ENCODE results near the gene PANX1. TPM values are rescaled to one million over a fixed set of nuclear protein-coding genes. Genes with fewer than 3 reads are reported as not detected.

Gene PANX1
- total RNA-seq, 2 experiments from 2014 or later, result 11.3 to 16.5 TPM

- Histone ChIP-seq H3K4me2 (ENCODE audit: low read length) (no peak overlapping the region), H3K4me3 (ENCODE audit: low read depth, low read length, poor library complexity, severe bottlenecking) (no peak overlapping the region), H4K20me1 (ENCODE audit: insufficient read depth, low read length) (no peaks in the 10 kb centered on the region; the same call in 1 of the 2 replicates), H3K79me2 (ENCODE audit: insufficient read depth, low read depth, low read length) (no peaks in the 10 kb centered on the region), H3K9me3 (ENCODE audit: low read length) (no peaks in the 10 kb centered on the region), H3K4me1 (ENCODE audit: insufficient read depth, low read length, poor library complexity, severe bottlenecking) (no peaks in the 10 kb centered on the region), H3K9me2 (ENCODE audit: insufficient read depth, low read length) (no peaks in the 10 kb centered on the region), H2AFZ (ENCODE audit: low read length) (no peak overlapping the region), H3K36me3 (ENCODE audit: insufficient read depth, low read length) (peaks cover 3% of the 10 kb centered on the region; the same call in 1 of the 2 replicates), H3K27ac (ENCODE audit: low read depth, low read length, poor library complexity, severe bottlenecking) (no peak overlapping the region)
- BruUV-seq (replicated peaks), result no TSS peak
- TF ChIP-seq CTCF (conservative IDR thresholded peaks at IDR 0.05; ENCODE audit: low read length) (no peak), EZH2phosphoT487 (IDR thresholded peaks at IDR 0.05; ENCODE audit: borderline replicate concordance, low read depth, low read length) (no peak)
- intact Hi-C loops (cut with micrococcal nuclease; ENCODE audit: unreplicated experiment), result no loop called here
- CTCF ChIA-PET (ENCODE audit: unreplicated experiment), result no interaction called here
- DNase-seq (ENCODE audit: low spot score), result no peak
- POLR2A ChIA-PET, result no interaction called here
Observed at GRCh38 chr11:94186342-94187203, 57.9 kb downstream of the PANX1 start.

GRCh38 chr11:94193288-94193687 is 64.6 kb downstream of the PANX1 start:
- H3K36me3 ChIP-seq (ENCODE audit: insufficient read depth, low read length), result no peaks in the 10 kb centered on the region
- no peaks in the 10 kb centered on the region for H3K4me1 ChIP-seq (ENCODE audit: insufficient read depth, low read length, poor library complexity, severe bottlenecking)
- CTCF ChIA-PET (ENCODE audit: unreplicated experiment), result no interaction called here
- H3K9me3 ChIP-seq (ENCODE audit: low read length), result no peaks in the 10 kb centered on the region
- no peaks in the 10 kb centered on the region for H3K79me2 ChIP-seq (ENCODE audit: insufficient read depth, low read depth, low read length)
- no peak overlapping the region for H3K4me3 ChIP-seq (ENCODE audit: low read depth, low read length, poor library complexity, severe bottlenecking)
- no peak overlapping the region for H2AFZ ChIP-seq (ENCODE audit: low read length)
- TF ChIP-seq CTCF (conservative IDR thresholded peaks at IDR 0.05; ENCODE audit: low read length) (no peak), EZH2phosphoT487 (IDR thresholded peaks at IDR 0.05; ENCODE audit: borderline replicate concordance, low read depth, low read length) (no peak)
- no peak overlapping the region for H3K27ac ChIP-seq (ENCODE audit: low read depth, low read length, poor library complexity, severe bottlenecking)
- no peak overlapping the region for H3K4me2 ChIP-seq (ENCODE audit: low read length)
- intact Hi-C loops (cut with micrococcal nuclease; ENCODE audit: unreplicated experiment), result no loop called here
- POLR2A ChIA-PET, result interaction anchor here (0.7 kb wide), 1 partner anchor 189 kb away, joined by 3 read pairs; no protein-coding TSS in a partner anchor
- DNase-seq (ENCODE audit: low spot score), result no peak
- no TSS peak for BruUV-seq (replicated peaks)
- no peaks in the 10 kb centered on the region for H3K9me2 ChIP-seq (ENCODE audit: insufficient read depth, low read length)
- no peaks in the 10 kb centered on the region for H4K20me1 ChIP-seq (ENCODE audit: insufficient read depth, low read length)

GRCh38 chr11:94194712-94195111 is 66.1 kb downstream of the PANX1 start:
- H3K4me1 ChIP-seq (ENCODE audit: insufficient read depth, low read length, poor library complexity, severe bottlenecking), result no peaks in the 10 kb centered on the region
- DNase-seq (ENCODE audit: low spot score), result no peak
- no peaks in the 10 kb centered on the region for H3K9me2 ChIP-seq (ENCODE audit: insufficient read depth, low read length)
- no peak overlapping the region for H3K4me2 ChIP-seq (ENCODE audit: low read length)
- TF ChIP-seq EZH2phosphoT487 (IDR thresholded peaks at IDR 0.05; ENCODE audit: borderline replicate concordance, low read depth, low read length) (no peak), CTCF (conservative IDR thresholded peaks at IDR 0.05; ENCODE audit: low read length) (no peak)
- no peaks in the 10 kb centered on the region for H3K79me2 ChIP-seq (ENCODE audit: insufficient read depth, low read depth, low read length)
- H3K27ac ChIP-seq (ENCODE audit: low read depth, low read length, poor library complexity, severe bottlenecking), result no peak overlapping the region
- CTCF ChIA-PET (ENCODE audit: unreplicated experiment), result no interaction called here
- no peak overlapping the region for H3K4me3 ChIP-seq (ENCODE audit: low read depth, low read length, poor library complexity, severe bottlenecking)
- no peak overlapping the region for H2AFZ ChIP-seq (ENCODE audit: low read length)
- H3K36me3 ChIP-seq (ENCODE audit: insufficient read depth, low read length), result no peaks in the 10 kb centered on the region
- BruUV-seq (replicated peaks), result no TSS peak
- no peaks in the 10 kb centered on the region for H4K20me1 ChIP-seq (ENCODE audit: insufficient read depth, low read length)
- H3K9me3 ChIP-seq (ENCODE audit: low read length), result no peaks in the 10 kb centered on the region
- intact Hi-C loops (cut with micrococcal nuclease; ENCODE audit: unreplicated experiment), result no loop called here
- POLR2A ChIA-PET, result no interaction called here
